ENCODE measurements around the gene TRUB1.

DNA sequence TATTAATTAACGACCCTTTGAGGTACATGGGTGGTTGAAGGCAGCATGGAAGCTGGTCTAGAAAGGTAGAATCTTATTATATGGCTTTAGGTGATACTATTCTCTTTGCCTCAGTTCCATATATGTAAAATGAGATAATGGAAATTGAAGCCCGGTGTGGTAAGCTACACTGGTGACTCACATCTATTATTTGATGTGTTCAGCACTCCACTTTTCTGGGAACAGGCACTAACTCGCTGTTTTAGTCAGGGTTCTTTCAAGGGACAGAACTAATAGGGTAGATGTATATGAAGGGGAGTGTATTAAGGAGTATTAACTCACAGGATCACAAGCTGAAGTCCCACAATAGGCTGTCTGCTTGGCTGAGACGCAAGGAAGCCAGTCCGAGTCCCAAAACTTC is 4.4 kb upstream of the TRUB1 start:
- TF ChIP-seq, protein P1, sequence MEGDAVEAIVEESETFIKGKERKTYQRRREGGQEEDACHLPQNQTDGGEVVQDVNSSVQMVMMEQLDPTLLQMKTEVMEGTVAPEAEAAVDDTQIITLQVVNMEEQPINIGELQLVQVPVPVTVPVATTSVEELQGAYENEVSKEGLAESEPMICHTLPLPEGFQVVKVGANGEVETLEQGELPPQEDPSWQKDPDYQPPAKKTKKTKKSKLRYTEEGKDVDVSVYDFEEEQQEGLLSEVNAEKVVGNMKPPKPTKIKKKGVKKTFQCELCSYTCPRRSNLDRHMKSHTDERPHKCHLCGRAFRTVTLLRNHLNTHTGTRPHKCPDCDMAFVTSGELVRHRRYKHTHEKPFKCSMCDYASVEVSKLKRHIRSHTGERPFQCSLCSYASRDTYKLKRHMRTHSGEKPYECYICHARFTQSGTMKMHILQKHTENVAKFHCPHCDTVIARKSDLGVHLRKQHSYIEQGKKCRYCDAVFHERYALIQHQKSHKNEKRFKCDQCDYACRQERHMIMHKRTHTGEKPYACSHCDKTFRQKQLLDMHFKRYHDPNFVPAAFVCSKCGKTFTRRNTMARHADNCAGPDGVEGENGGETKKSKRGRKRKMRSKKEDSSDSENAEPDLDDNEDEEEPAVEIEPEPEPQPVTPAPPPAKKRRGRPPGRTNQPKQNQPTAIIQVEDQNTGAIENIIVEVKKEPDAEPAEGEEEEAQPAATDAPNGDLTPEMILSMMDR (conservative IDR thresholded peaks at IDR 0.05 in 1 of 2, IDR thresholded peaks at IDR 0.05 in 1 of 2; ENCODE audit: low read depth in 1 of 2, low read length in 2 of 2): no peak
- no peak for TF ChIP-seq EZH2 (IDR thresholded peaks at IDR 0.05; ENCODE audit: low read length, missing control alignments)
